PFSK-1 (cell line): ENCODE results near the gene CST8.

ENCODE experiments used
- FOXP2 ChIP-seq: optimal IDR thresholded peaks from 2 replicates; pipeline ENCODE3; 2011; ENCODE audit warnings: borderline replicate concordance, control low read depth, inconsistent platforms; ENCODE audit not compliant: insufficient read depth; ENCODE audit errors: extremely low read length, extremely low read depth
- POLR2AphosphoS5 ChIP-seq: IDR thresholded peaks from 2 replicates; pipeline ENCODE4 v1.6.1; 2012; ENCODE audit warnings: low read depth, mild to moderate bottlenecking, control low read depth, low read length, moderate library complexity
- REST ChIP-seq, 2 experiments: IDR thresholded peaks; 2 replicates each; pipeline versions ENCODE4 v1.6.1 to v1.8.0; 2011 to 2012; ENCODE audit warnings: low read depth in 2 of 2, low read length in 2 of 2, control low read depth in 1 of 2, inconsistent platforms in 1 of 2, mild to moderate bottlenecking in 1 of 2, moderate library complexity in 1 of 2; ENCODE audit not compliant: insufficient read depth in 1 of 2
- SIN3A ChIP-seq: IDR thresholded peaks from 2 replicates; pipeline ENCODE4 v1.6.1; 2012; ENCODE audit warnings: mild to moderate bottlenecking, low read length, moderate library complexity, borderline replicate concordance; ENCODE audit not compliant: insufficient read depth
- TAF1 ChIP-seq: IDR thresholded peaks from 2 replicates; pipeline ENCODE4 v1.6.1; 2012; ENCODE audit warnings: low read length, control low read depth, borderline replicate concordance; ENCODE audit not compliant: insufficient read depth

The CST8 gene

GRCh38 chr20:23515250-23515939 is 24.5 kb downstream of the CST8 start:
- TF ChIP-seq POLR2AphosphoS5 (no peak), TAF1 (no peak), SIN3A (no peak), REST (IDR thresholded peaks at IDR 0.05; ENCODE audit: insufficient read depth in 1 of 2, low read depth in 2 of 2, low read length in 2 of 2) (no peak), FOXP2 (no peak)

- TF ChIP-seq FOXP2: no peak
- no peak for TF ChIP-seq REST (IDR thresholded peaks at IDR 0.05; ENCODE audit: insufficient read depth in 1 of 2, low read depth in 2 of 2, low read length in 2 of 2)
- no peak for TF ChIP-seq TAF1
- no peak for TF ChIP-seq SIN3A
- TF ChIP-seq POLR2AphosphoS5: no peak
These were observed 26.8 kb downstream of the CST8 start for GRCh38 chr20:23517719-23518118.

- TF ChIP-seq FOXP2 (no peak), TAF1 (no peak), POLR2AphosphoS5 (no peak), REST (IDR thresholded peaks at IDR 0.05; ENCODE audit: insufficient read depth in 1 of 2, low read depth in 2 of 2, low read length in 2 of 2) (no peak), SIN3A (no peak)
These were observed 28.6 kb downstream of the CST8 start for GRCh38 chr20:23519556-23519955.

- no peak for TF ChIP-seq TAF1
- no peak for TF ChIP-seq POLR2AphosphoS5
- no peak for TF ChIP-seq SIN3A
- no peak for TF ChIP-seq REST (IDR thresholded peaks at IDR 0.05; ENCODE audit: insufficient read depth in 1 of 2, low read depth in 2 of 2, low read length in 2 of 2)
- TF ChIP-seq FOXP2: no peak
These were observed 29.3 kb downstream of the CST8 start for GRCh38 chr20:23520185-23520584.

GRCh38 chr20:23524146-23524545 is 33.2 kb downstream of the CST8 start:
- TF ChIP-seq REST (IDR thresholded peaks at IDR 0.05; ENCODE audit: insufficient read depth in 1 of 2, low read depth in 2 of 2, low read length in 2 of 2): no peak
- no peak for TF ChIP-seq FOXP2
- no peak for TF ChIP-seq TAF1
- TF ChIP-seq POLR2AphosphoS5: no peak
- no peak for TF ChIP-seq SIN3A
